ENCODE measurements around the gene GP5. TPM values are rescaled to one million over a fixed set of nuclear protein-coding genes. Genes with fewer than 3 reads are reported as not detected.

Gene GP5, protein sequence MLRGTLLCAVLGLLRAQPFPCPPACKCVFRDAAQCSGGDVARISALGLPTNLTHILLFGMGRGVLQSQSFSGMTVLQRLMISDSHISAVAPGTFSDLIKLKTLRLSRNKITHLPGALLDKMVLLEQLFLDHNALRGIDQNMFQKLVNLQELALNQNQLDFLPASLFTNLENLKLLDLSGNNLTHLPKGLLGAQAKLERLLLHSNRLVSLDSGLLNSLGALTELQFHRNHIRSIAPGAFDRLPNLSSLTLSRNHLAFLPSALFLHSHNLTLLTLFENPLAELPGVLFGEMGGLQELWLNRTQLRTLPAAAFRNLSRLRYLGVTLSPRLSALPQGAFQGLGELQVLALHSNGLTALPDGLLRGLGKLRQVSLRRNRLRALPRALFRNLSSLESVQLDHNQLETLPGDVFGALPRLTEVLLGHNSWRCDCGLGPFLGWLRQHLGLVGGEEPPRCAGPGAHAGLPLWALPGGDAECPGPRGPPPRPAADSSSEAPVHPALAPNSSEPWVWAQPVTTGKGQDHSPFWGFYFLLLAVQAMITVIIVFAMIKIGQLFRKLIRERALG
- 0.02 and 0.10 TPM in 2 replicates for total RNA-seq (2014; rRNA removed; shearing (Covaris generic))

DNA sequence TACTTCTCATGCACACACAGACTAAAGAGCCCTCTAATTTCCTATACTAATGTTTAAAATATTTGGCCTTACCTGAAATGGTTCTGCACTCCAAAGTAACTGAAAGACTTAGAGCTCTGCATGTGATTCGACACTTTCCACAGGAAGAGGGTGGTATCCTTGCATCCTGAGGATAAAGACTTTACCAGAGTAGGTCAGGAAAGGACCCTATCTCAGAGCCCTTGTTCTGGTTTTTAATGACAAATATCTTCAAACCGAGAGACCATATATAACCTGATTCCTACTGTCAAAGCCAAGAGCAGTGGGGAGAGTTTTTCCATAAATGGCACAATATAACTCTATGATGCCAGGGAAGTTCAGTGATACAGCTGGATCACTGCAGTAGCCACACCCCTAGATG lies at the start of gene GP5:
Gene GP5, minus strand, starts transcription at position 101 of the 400 bp plus-strand sequence. CDS start 984 bp downstream, outside the sequence.
- DNase-seq (ENCODE audit: low spot score): no peak

DNA sequence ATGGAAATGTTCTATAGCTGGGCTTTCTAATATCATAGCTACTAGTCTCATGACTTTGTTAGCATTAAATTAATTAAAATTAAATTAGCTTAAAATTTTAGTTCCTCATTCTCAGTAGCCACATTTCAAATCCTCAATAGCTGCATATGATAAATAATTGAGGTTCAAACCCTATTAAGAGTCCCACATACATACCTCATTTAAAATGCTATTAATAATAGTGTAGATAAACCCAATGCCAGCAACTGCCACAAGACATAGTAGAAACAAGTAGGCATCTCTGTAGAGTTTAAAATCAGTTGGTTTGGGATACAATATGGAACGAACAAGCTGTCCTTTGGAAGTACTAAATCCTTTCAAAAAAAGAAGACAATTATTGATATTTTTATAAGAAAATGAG lies 48.6 kb upstream of the GP5 start:
- DNase-seq (ENCODE audit: low spot score): no peak

DNA sequence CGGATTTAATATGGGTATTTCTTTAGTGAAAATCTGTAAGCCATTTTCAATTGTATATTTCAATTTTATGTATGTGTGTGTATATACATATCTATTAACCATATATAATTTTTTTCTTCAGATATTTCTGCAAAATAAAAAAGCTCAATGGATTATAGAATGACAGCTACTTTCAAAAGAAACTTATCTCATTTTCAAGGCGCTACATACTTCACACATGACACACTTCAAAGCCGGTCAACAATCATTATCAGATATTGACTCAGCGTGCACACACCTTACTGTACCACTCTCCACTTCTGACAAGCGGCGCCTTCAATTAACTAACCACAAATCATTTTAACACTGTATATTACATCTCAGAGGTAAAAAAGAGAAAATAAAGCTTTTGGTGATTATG lies 48.1 kb upstream of the GP5 start:
- no peak for DNase-seq (ENCODE audit: low spot score)

DNA sequence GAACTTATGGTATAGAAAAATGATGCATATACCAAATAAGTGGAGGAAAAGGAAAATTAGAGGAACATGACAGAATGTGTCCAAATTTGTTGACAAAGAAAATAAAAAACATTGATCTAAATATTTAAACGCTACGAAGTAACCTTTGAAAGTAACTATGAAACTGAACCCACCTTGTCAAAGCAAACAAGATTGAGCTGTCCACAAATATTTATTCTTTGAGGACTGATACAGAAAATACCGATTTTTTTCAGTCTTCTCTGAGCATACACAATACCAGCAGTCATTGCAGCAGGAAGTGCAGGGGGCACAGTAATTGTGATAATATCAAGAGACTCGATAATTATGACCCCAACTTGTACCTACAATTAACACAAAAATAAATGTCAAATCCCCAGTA lies 47.7 kb upstream of the GP5 start:
- DNase-seq (ENCODE audit: low spot score): no peak

DNA sequence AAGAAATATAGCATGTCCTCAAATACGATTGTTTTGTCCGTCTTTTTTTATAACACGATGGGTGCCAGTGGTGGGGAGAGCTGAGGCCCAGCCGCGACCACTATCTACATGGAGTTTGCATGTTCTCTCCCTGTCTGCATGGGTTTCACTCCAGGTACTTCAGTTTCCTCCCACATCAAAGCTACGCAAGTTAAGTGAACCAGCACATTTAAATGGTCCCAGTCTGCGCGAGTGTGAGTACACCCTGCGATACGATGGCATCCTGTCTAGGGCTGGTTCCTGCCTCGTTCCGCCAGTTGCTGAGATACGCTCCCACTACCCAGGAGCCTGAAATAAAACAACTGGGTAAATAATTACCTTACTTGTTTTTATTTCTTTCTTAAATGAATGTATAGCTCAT lies 47.1 kb upstream of the GP5 start:
- DNase-seq (ENCODE audit: low spot score): no peak

DNA sequence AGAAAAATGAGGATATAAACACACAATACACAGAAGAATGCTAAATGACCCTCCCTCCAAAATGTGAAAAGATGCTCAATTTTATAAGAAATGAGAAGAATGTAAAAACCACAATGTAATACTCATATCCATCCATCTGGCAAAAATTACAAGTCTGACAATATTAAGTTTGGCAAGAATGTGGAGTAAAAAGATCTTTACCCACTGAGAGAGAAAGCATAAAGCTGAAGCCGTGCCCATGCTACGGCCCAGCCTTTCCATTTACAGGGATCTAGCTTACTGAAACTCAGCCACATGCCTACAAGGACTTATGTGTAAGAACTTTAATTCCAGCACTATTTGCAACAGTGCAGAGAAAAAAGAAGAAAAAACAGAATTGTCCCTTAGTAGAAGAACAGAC lies 44.8 kb upstream of the GP5 start:
- DNase-seq (ENCODE audit: low spot score): no peak

DNA sequence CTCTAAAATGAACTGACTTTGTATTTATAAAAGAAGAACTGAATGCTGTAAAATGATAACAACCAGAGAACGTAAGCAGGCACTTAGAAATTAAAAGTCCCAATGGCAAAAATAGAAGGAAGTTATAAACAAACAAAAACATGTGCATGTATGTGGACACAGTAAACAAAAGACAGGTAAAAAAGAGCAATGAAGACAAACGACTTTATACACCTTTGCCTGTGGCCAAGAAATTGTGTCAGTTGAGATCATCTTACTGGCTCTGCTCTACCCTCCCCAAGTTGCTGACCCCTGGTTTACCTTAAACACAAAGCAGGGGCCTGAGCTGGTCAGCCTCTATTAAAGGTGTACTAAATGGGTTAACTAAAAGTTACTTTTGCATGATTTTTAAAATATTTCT lies 41.7 kb upstream of the GP5 start:
- DNase-seq (ENCODE audit: low spot score): no peak

DNA sequence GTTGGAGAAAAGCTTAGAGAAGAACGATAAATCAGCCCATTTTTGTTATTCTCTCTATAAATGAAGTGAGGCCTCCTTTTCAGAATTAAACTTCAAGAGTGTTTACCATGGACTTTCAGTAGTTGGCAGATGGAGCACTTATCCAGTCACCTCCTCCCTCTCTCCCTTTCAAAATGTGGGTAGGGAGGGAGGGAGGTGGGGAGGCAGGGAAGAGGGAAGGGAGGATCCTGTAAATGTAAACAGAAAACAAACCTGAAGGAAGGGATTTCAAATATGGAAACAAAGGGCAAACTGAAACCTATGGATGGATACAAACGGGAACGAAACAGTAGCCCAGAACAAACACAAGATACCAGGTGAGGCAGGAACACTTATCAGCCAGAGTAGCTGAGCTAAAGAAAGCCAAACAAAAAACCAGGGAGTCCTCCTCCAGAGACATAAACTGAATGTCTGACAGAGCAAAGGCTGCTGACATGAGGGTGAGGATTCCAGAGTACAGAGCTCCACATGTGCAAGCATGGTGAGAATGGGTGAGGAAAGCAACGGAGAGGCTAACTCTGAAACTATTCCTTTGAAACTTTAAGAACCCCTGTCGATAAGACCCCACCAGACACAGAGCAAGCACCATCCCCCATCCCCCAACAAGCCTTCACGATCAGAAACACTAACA lies 41.0 kb upstream of the GP5 start:
- DNase-seq (ENCODE audit: low spot score): no peak

DNA sequence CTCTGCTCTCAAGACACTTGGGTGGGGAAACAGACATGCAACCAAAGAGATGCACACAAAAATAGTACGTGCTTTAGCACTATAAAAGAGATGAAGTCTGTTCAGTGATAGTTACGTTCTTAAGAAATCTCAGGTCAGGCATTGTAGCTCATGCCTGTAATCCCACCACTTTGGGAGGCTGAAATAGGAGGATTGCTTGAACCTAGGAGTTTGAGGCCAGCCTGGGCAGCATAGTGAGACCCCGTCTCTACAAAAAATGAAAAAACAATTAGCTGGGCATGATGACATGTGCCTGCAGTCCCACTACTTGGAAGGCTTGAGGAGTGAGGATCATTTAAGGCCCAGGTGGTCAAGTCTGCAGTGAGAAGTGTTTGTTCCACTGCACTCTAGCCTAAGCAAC lies 35.4 kb upstream of the GP5 start:
- no peak for DNase-seq (ENCODE audit: low spot score)

DNA sequence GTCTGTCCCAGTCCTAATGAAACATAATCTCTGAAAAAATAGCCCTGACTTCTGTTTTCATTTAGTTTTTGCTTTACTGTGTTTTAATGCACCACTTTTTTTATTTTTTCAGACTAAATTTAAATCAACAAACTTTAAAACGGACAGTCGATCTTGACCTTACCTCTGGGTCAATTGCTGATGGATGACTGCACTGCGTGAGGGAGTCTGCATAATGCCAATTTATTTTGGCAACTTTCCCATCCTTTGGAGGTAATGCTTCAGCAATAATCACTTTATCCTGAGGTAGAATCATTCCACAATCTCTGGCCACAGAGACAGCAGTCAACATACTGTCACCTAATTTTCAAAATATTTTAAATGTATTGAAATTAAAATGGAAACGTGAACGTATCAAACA lies 32.5 kb upstream of the GP5 start:
- no peak for DNase-seq (ENCODE audit: low spot score)

DNA sequence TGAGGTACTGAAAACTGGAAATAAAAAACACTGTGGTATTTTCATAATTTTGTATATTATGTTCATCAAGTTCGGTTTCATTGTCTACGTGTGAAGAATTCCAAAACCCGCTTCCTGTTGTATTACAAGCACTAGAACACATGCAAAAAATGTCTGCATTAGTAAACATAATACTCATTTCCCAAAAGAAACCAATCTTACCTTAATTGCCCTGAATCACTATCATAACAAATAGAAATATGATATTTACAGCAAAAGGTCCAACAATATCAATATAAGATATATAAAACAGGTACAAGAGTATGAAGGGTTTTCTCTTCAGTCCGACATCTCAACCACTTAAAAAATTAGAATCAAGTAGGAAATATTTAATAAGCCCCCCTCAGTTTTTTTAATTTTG lies 26.3 kb upstream of the GP5 start:
- no peak for DNase-seq (ENCODE audit: low spot score)

DNA sequence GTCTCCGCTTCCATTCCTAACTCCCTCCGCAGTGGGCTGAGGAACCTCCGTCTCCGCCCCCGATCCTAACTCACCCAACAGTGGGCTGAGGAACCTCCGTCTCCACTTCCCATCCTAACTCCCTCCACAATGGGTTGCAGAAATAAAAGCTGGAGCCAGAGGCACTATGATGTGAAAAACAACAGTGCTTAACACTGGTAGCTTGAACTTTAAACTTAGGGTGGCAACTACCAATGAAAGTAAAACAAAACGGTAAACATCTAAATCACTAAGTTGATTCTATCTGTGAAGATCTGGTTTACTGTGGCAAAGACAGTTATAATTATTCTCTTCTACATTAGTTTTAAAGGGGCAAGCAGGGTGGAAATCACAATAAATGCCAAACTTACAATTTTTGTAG lies 25.9 kb upstream of the GP5 start:
- DNase-seq (ENCODE audit: low spot score): no peak

DNA sequence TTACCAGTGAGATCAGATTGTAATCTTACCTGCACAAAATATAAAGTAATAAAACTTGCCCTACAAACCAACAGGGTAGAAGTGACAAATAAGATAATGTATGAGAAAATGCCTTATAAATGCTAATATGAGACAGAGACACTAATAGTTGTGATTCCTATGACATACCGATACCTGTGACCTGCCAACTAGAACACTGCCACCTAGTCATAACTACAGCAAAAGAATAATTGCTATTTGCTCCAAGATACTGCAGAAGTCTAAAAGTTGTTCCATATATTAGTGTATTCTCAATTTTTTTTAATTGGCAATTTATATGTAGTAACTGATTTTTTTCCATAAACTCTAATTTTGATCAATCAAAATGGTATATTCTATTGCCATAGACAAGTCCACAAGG lies 25.3 kb upstream of the GP5 start:
- DNase-seq (ENCODE audit: low spot score): no peak

DNA sequence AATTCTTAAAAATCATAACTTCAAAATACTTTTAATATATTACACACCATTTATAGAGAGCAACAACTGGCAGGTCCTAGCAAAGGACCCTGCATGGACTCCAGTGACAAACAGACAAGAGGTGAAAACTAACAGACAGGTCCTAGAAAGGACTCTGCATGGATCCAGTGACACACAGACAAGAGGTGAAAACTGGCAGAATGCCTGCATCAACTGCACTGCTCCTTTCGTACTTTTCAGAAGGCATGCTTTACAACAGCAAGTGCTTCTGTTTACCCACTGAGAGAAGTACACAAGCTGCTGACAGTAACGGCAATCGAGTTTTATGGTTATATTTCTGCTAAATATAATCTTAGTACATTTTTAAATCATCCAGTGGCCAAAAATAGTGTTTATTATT lies 24.3 kb upstream of the GP5 start:
- DNase-seq (ENCODE audit: low spot score): no peak

DNA sequence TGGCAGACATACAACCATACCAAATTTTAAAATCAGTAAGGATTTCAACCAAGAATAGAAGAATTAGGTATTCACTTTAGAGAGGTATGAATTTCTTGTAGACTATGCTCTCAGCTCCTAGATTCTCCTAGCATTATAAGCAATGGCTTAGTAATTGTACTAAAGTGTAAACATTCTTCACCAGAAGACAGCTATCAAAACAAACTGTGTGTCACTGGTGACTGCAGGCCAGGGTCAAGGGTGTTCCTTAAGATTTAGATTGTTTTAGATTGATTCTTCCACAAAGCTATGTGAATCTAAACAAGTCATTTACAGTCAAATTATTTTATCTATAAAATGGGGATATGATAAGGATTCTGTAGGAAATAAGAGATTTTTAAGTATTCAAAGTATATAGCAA lies 23.1 kb upstream of the GP5 start:
- peak; percentile 21 for DNase-seq (ENCODE audit: low spot score)

DNA sequence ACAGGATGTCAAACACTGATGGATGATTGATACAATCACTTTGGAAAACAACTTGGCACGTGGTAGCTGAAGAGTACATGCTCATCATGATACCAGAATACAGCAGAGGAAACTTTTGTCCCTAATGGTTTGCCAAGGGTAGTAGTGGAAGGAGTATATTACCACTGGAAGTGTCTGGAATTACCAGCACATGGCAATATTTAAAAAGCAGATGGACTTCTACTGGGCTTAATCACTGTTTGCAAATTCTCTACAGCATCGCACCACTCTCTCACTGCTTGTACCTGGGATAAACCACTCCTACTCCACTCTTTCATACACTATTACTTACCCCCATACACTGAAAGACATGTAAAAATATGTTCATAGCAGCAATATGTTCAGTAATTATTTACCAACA lies 19.6 kb upstream of the GP5 start:
- DNase-seq (ENCODE audit: low spot score): no peak

DNA sequence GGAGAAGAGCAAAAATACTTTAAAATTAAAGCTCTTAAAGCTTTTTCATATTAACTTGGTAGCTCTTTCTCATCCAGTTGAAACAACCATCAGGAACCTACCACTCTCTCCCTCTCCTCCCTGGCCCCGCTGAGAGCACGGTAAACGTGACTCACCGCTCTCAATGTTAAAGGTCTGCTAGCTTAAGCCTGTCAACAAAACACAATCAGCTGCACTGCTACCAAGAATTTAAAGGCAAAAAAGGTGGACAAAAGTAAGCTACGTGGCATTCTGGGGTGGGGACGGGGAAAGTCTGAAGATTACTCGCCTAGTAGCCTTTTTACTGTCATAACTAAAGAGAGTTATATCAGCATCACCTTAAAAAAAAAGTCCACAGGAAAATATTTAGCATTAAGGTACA lies 8.4 kb upstream of the GP5 start:
- peak; percentile 56 for DNase-seq (ENCODE audit: low spot score)

DNA sequence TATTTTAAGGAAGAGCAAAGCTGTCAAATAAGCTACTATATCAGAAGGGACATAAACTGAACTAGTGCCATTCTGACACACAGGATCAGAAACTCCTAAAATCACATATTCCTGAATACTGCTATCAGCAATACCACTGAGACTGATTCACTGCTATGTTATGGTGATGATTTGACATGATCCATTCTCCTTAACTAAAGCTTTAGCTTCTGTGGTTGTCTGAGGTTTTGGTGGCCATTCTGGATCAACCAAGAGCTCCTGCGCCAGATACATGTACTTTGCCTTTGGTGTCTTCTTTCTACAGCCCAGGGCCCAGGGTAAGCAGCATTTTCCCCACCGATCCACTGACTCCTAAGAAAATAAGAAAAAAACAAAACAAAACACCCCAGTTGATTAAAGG lies 6.7 kb upstream of the GP5 start:
- no peak for DNase-seq (ENCODE audit: low spot score)

DNA sequence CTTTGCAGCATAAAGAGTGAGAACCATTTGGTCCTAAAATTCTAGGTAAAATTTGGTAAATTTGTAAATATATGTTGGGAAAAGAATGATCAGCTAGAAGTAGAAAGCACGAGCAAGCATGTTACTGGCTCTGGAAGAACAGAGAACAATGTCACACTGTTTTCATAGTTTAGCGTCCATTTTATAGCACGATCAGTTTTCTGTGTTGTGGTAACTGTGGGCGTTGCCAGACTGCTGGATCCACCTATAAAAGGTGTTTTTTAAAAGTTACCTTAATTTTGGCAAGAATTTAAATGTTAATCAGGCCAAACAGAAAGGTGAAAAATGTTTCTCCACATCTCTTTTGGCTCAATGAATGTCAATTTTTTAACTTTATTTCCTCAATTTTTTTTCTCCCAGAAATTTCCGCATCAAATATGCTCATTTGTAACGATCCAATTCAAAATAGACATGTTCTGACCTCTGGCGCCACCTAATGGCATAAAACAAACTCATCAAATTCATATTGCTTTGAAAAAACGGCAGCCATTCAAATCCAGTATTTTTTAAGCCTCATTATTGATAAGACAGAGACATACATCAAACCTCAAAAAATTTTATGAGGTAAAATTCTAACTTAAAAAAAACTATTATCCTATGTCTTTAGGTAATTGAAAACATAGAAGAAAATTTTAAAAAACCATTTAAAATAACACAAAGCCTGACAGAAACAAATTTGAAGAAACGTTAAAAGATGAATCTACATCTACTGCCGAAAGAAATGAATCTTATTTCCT lies 5.5 kb upstream of the GP5 start:
- peak; percentile 49 for DNase-seq (ENCODE audit: low spot score)

DNA sequence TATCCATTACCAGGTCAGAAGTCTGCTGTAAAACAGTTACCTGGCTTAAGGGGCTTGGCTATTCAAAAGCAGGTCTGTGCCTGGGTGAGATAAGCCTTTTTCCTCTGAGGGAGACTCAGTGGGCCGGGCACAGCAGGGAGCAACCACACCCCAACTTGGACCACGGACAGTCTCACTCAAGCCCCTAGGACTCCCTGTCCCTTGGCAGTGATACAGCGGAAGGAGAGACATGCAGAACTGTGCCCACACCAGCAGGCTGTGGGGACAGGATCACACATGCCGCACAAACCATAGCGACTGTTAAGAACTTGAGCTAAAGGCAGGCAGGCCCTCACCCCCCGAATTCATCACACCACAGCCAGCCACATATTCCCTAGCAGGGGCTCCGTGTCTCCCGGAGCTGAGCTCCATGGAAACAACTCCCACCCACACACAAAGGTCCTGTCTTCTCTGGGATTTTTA lies 2.8 kb upstream of the GP5 start:
- DNase-seq (ENCODE audit: low spot score): no peak

DNA sequence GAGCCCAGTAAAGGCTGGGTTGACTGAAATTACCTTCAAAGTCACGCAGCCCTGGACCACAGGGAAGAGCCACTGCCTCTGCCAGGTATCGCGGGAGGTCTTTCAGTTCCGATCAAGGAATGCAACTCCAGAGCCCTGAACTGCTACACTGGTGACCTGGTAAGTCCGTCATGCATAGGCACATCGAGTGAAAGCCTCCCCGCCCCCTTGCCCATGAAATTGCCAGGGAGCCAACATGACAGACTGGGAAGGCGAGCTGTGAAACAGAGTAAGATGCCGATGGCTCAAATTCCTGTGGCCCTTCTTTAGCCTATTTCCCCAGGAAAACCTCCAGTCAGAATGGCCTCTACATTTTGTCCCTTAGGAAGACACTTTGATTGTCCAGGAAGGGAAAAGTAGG lies 2.3 kb upstream of the GP5 start:
- DNase-seq (ENCODE audit: low spot score): no peak

DNA sequence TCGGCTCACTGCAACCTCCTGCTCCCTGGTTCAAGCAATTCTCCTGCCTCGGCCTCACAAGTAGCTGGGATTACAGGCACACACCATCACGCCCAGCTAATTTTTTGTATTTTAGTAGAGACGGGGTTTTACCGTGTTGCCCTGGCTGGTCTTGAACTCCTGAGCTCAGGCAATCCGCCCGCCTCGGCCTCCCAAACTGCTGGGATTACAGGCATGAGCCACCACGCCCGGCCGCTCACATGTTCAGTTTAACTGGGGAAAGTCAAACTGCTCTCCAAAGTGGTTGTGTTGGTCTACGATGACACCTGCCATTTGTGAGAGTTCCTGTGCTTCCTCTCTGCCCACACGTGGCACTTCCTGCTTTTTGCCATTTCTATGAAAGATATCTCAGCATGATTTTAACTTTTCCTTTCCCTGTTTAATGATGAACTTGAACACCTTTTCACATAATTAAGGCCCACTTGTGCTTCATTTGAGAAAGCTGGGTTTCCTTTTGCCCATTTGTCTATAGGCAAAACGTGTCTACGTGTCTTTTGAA lies 877 bp upstream of the GP5 start:
- no peak for DNase-seq (ENCODE audit: low spot score)

All from A172 (cell line).